NT2/D1 (cell line): Measurements from ENCODE around the gene TMEM51.

Experiments
- SUZ12 ChIP-seq: IDR thresholded peaks from 2 replicates; pipeline ENCODE4 v1.6.1; 2011; ENCODE audit not compliant: insufficient read length, insufficient read depth; ENCODE audit errors: extremely low read depth
- YY1 ChIP-seq: IDR thresholded peaks from 2 replicates; pipeline ENCODE4 v1.6.1; 2011; ENCODE audit not compliant: insufficient read length, insufficient read depth

DNA sequence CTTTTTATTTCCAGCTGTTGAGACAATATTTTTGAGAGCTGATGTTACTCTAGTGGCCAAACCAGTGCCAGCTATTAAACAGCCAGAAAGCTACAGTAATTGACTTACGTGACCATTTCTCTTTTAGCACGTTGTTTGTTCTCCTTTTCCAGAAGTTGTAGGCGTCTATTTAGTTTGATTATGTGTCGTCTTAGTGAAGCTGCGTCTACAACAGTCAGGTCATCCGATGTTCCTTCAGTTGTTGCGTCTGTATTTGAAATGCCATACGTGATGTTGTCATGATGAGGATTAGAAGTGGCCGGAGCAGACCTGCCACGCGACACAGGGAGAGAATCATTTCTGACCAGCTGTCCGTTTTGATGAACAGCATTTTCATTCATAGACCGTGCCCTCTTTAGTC is 38.2 kb downstream of the TMEM51 start:
- TF ChIP-seq YY1 = no peak
- no peak for TF ChIP-seq SUZ12
